SU-DHL-6 (cell line): ENCODE measurements around the gene SNCB.
"Not testable (repeated sequence)": the region's sequence is repeated elsewhere in the genome, so short reads cannot be mapped to it uniquely, and the experiment has no call there.

Experiments
- H2AFZ ChIP-seq: fragments of 200-600 bp; sonication (generic); 2 replicates; pipeline ENCODE4 v1.6.1; 2014; ENCODE audit warnings: low read depth, mild to moderate bottlenecking, moderate library complexity, mixed read lengths, antibody characterized with exemption, low read length; ENCODE audit not compliant: severe bottlenecking
- H3F3A ChIP-seq: fragments of 200-600 bp; shearing (Covaris generic); 2 replicates; pipeline ENCODE4 v1.6.0; 2016; ENCODE audit warnings: antibody characterized with exemption, mild to moderate bottlenecking; ENCODE audit not compliant: insufficient read depth
- H3K27ac ChIP-seq: fragments of 200-600 bp; sonication (generic); 2 replicates; pipeline ENCODE4 v1.5.1; 2016; ENCODE audit warnings: low read depth, mild to moderate bottlenecking, low read length, moderate library complexity, mixed read lengths
- H3K27me3 ChIP-seq: fragments of 200-600 bp; sonication (generic), shearing (Covaris generic); 2 replicates; pipeline ENCODE4 v1.6.0; 2014; ENCODE audit warnings: mild to moderate bottlenecking, low read length
- H3K36me3 ChIP-seq: fragments of 200-600 bp; sonication (generic); 2 replicates; pipeline ENCODE4 v1.6.1; 2014; ENCODE audit warnings: mild to moderate bottlenecking, low read length, mixed read lengths
- H3K4me2 ChIP-seq: fragments of 300-600, 200-600 bp; shearing (Covaris generic), sonication (generic); 2 replicates; pipeline ENCODE4 v1.6.0; 2014; ENCODE audit warnings: low read length, low read depth, mild to moderate bottlenecking; ENCODE audit not compliant: poor library complexity, severe bottlenecking
- H3K4me3 ChIP-seq: fragments of 200-600 bp; sonication (generic); 2 replicates; pipeline ENCODE4 v1.5.1; 2014; ENCODE audit warnings: antibody characterized with exemption, low read length, mild to moderate bottlenecking, mixed read lengths; ENCODE audit not compliant: insufficient read depth, poor library complexity, severe bottlenecking
- H3K79me2 ChIP-seq: fragments of 200-600 bp; sonication (generic); 2 replicates; pipeline ENCODE4 v1.6.1; 2014; ENCODE audit warnings: mild to moderate bottlenecking, low read length, moderate library complexity; ENCODE audit not compliant: insufficient read depth
- H3K9ac ChIP-seq: fragments of 200-600 bp; sonication (generic); 2 replicates; pipeline ENCODE4 v1.7.0; 2014; ENCODE audit warnings: mild to moderate bottlenecking, low read length
- H3K9me2 ChIP-seq: fragments of 200-600 bp; sonication (generic); replicated peaks from 2 replicates; pipeline ENCODE4 v1.6.1; 2014; ENCODE audit warnings: low read length; ENCODE audit not compliant: insufficient read depth
- H3K9me3 ChIP-seq: fragments of 200-600 bp; sonication (generic); 2 replicates; pipeline ENCODE4 v1.6.1; 2014; ENCODE audit warnings: low read length, mixed read lengths; ENCODE audit not compliant: insufficient read depth
- H4K20me1 ChIP-seq: fragments of 200-600 bp; sonication (generic); 2 replicates; pipeline ENCODE4 v1.6.1; 2014; ENCODE audit warnings: low read depth, mild to moderate bottlenecking, antibody characterized with exemption, low read length, moderate library complexity, mixed read lengths
- EZH2phosphoT487 ChIP-seq: fragments of 200-600 bp; sonication (generic), shearing (Covaris generic); conservative IDR thresholded peaks from 2 replicates; pipeline ENCODE4 v1.6.1; 2018; ENCODE audit warnings: mild to moderate bottlenecking, antibody characterized with exemption, low read length, moderate library complexity, mixed read lengths
- TF ChIP-seq, protein P1 (sequence below): fragments of 200-600 bp; sonication (generic); IDR thresholded peaks from one replicate; pipeline ENCODE4 v1.5.1; 2017; ENCODE audit warnings: antibody characterized with exemption, mild to moderate bottlenecking, low read length, moderate library complexity; ENCODE audit not compliant: insufficient read depth, poor library complexity, severe bottlenecking

The SNCB gene

GRCh38 chr5:176603091-176603490 lies 27.2 kb downstream of the SNCB start:
- TF ChIP-seq, protein P1, sequence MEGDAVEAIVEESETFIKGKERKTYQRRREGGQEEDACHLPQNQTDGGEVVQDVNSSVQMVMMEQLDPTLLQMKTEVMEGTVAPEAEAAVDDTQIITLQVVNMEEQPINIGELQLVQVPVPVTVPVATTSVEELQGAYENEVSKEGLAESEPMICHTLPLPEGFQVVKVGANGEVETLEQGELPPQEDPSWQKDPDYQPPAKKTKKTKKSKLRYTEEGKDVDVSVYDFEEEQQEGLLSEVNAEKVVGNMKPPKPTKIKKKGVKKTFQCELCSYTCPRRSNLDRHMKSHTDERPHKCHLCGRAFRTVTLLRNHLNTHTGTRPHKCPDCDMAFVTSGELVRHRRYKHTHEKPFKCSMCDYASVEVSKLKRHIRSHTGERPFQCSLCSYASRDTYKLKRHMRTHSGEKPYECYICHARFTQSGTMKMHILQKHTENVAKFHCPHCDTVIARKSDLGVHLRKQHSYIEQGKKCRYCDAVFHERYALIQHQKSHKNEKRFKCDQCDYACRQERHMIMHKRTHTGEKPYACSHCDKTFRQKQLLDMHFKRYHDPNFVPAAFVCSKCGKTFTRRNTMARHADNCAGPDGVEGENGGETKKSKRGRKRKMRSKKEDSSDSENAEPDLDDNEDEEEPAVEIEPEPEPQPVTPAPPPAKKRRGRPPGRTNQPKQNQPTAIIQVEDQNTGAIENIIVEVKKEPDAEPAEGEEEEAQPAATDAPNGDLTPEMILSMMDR = no peak
- TF ChIP-seq EZH2phosphoT487 = no peak
- Histone ChIP-seq H3K4me3 (no peak overlapping the region), H3K9me3 (no peaks in the 10 kb centered on the region), H3K36me3 (no peaks in the 10 kb centered on the region), H2AFZ (no peak overlapping the region), H3K27me3 (no peaks in the 10 kb centered on the region), H3K4me2 (no peak overlapping the region), H3K79me2 (no peaks in the 10 kb centered on the region), H4K20me1 (no peaks in the 10 kb centered on the region), H3K9me2 (no peaks in the 10 kb centered on the region), H3F3A (no peaks in the 10 kb centered on the region), H3K27ac (no peak overlapping the region), H3K9ac (no peak overlapping the region)

GRCh38 chr5:176601901-176602482 lies 28.3 kb downstream of the SNCB start:
- Histone ChIP-seq H3K4me3 (no peak overlapping the region), H3K9me3 (no peaks in the 10 kb centered on the region), H3F3A (no peaks in the 10 kb centered on the region), H3K79me2 (no peaks in the 10 kb centered on the region), H3K9me2 (no peaks in the 10 kb centered on the region), H2AFZ (no peak overlapping the region), H3K9ac (no peak overlapping the region), H3K36me3 (no peaks in the 10 kb centered on the region), H3K4me2 (no peak overlapping the region), H3K27ac (no peak overlapping the region), H3K27me3 (no peaks in the 10 kb centered on the region), H4K20me1 (no peaks in the 10 kb centered on the region)
- TF ChIP-seq EZH2phosphoT487 = no peak
- TF ChIP-seq, protein P1 = no peak

DNA sequence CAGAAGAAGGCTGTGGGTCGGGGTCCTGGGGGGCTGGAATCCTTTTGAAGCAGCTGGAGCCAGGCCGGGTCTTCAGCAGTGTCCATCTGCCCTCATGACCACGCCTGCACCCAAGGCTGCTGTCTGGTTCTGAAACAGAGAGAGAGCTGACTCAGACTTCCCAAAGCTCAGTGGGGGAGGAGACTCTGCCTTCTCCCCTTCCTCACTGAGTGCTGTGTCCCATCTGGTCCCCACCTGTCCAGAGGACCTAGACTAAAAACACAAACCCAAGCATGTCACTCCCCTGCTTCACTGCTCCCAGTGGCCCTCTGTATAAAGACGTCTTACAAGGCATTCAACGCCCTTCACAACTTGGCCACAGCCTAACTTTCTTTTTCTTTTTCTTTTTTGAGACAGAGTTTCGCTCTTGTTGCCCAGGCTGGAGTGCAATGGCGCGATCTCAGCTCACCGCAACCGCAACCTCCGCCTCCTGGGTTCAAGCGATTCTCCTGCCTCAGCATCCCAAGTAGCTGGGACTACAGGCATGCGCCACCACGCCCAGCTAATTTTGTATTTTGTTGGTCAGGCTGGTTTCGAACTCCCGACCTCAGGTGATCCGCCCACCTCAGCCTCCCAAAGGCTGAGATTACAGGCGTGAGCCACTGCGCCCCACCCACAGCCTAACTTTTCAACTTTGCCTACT lies 30.4 kb downstream of the SNCB start:
- H3K9me2 ChIP-seq, H2AFZ ChIP-seq, H3K4me3 ChIP-seq, H3K79me2 ChIP-seq, H3K36me3 ChIP-seq, H3K27me3 ChIP-seq, H3K27ac ChIP-seq, H3F3A ChIP-seq, H3K4me2 ChIP-seq, H3K9me3 ChIP-seq, H3K9ac ChIP-seq, H4K20me1 ChIP-seq: not testable (repeated sequence)
